A549 (cell line): ENCODE measurements around the gene GLRA3. TPM values are rescaled to one million over a fixed set of nuclear protein-coding genes. Genes with fewer than 3 reads are reported as not detected.

Experiments used
- ATAC-seq, 2 experiments: fragments of 200-7000 bp in 1 of 2; fragments of >200 bp in 1 of 2; cut with Nextera tagmentation in 1 of 2; cut with Tn5 transposase in 1 of 2; 3 replicates each; pipeline versions ENCODE4 v1.8.0 to v1.9.1; 2018 to 2020; ENCODE audit warnings: mild to moderate bottlenecking in 1 of 2, moderate library complexity in 1 of 2
- CTCF ChIA-PET: fragments of 300-600 bp; sonication (Branson Sonifier 250); formaldehyde crosslinking; extraction: SDS; loops from one replicate; lab custom pipeline; 2021; ENCODE audit warnings: antibody characterized with exemption, inconsistent platforms; lab: Yijun Ruan, JAX
- POLR2A ChIA-PET: fragments of 350-600 bp; formaldehyde crosslinking; extraction: SDS; loops from one replicate; lab custom pipeline; 2021; ENCODE audit warnings: antibody characterized with exemption, inconsistent platforms; lab: Yijun Ruan, JAX
- DNase-seq, 2 experiments: peaks; one replicate each; pipeline versions ENCODE4 v3.0.0 to v3.0.0-alpha.2; 2011 to 2016; ENCODE audit warnings: low read depth in 1 of 2, low spot score in 1 of 2
- FAIRE-seq: peaks from 2 replicates; lab custom pipeline; 2011; peaks lifted over from hg19 to GRCh38; lab: Jason Lieb, UNC
- H3K27ac ChIP-seq, 2 experiments: fragments of >200 bp; sonication (Bioruptor Twin); formaldehyde crosslinking; 3 replicates each; pipeline ENCODE4 v1.5.1; 2016 to 2017
- H3K4me1 ChIP-seq: fragments of >200 bp; sonication (Bioruptor Twin); formaldehyde crosslinking; 3 replicates; pipeline ENCODE4 v1.6.1; 2016
- H3K4me2 ChIP-seq: fragments of >200 bp; sonication (Bioruptor Twin); formaldehyde crosslinking; 3 replicates; pipeline ENCODE4 v1.6.1; 2016
- H3K4me3 ChIP-seq: fragments of >200 bp; sonication (Bioruptor Twin); formaldehyde crosslinking; 3 replicates; pipeline ENCODE4 v1.5.1; 2016
- H3K9me3 ChIP-seq: fragments of >200 bp; sonication (Bioruptor Twin); formaldehyde crosslinking; 3 replicates; pipeline ENCODE4 v1.6.1; 2016
- CEBPB ChIP-seq, 2 experiments: fragments of >200 bp in 1 of 2; sonication (Bioruptor Twin) in 1 of 2; formaldehyde crosslinking in 1 of 2; IDR thresholded peaks; 2 replicates each; pipeline ENCODE4 v1.6.1; 2012 to 2016
- CHD2 ChIP-seq: fragments of 150-350 bp; IDR thresholded peaks from 2 replicates; pipeline ENCODE4 v1.6.1; 2014; ENCODE audit warnings: low read length; ENCODE audit not compliant: partially characterized antibody
- CHD4 ChIP-seq: fragments of 200-600 bp; sonication (generic); IDR thresholded peaks from 2 replicates; pipeline ENCODE4 v1.6.1; 2016; ENCODE audit warnings: antibody characterized with exemption, mild to moderate bottlenecking, borderline replicate concordance
- CTCF ChIP-seq: fragments of >200 bp; sonication (Bioruptor Twin); formaldehyde crosslinking; IDR thresholded peaks from 3 replicates; pipeline ENCODE4 v1.5.1; 2016
- ESRRA ChIP-seq: fragments of 150-350 bp; IDR thresholded peaks from 2 replicates; pipeline ENCODE4 v1.6.1; 2014; ENCODE audit warnings: mild to moderate bottlenecking, low read length, borderline replicate concordance
- FOXS1 ChIP-seq: fragments of 250-450 bp; sonication (Bioruptor Pico); IDR thresholded peaks from 2 replicates; pipeline ENCODE4 v1.5.0; 2020; ENCODE audit warnings: mild to moderate bottlenecking, moderate library complexity
- HDAC2 ChIP-seq: fragments of 200-600 bp; sonication (generic); IDR thresholded peaks from 2 replicates; pipeline ENCODE4 v1.6.1; 2016
- HOXA7 ChIP-seq: fragments of 250-450 bp; sonication (Bioruptor Pico); IDR thresholded peaks from 2 replicates; pipeline ENCODE4 v1.5.0; 2020; ENCODE audit warnings: mild to moderate bottlenecking, moderate library complexity
- JUN ChIP-seq, 2 experiments: fragments of >200 bp; sonication (Bioruptor Twin); formaldehyde crosslinking; IDR thresholded peaks; 2 replicates in 1 of 2; 3 replicates in 1 of 2; pipeline ENCODE4 v1.6.1; 2016 to 2017
- KDM5A ChIP-seq: fragments of 200-600 bp; sonication (generic); IDR thresholded peaks from 2 replicates; pipeline ENCODE4 v1.6.1; 2016; ENCODE audit warnings: antibody characterized with exemption, mild to moderate bottlenecking
- MAZ ChIP-seq: fragments of 150-350 bp; IDR thresholded peaks from 2 replicates; pipeline ENCODE4 v1.6.1; 2014; ENCODE audit warnings: antibody characterized with exemption, low read depth, low read length, borderline replicate concordance
- NPAS2 ChIP-seq: fragments of 250-450 bp; sonication (Bioruptor Pico); IDR thresholded peaks from 2 replicates; pipeline ENCODE4 v1.8.0; 2022; ENCODE audit warnings: mild to moderate bottlenecking, moderate library complexity, borderline replicate concordance
- PBX3 ChIP-seq: IDR thresholded peaks from 2 replicates; pipeline ENCODE4 v1.6.1; 2012
- PHF8 ChIP-seq: fragments of 200-600 bp; sonication (generic); IDR thresholded peaks from 2 replicates; pipeline ENCODE4 v1.6.1; 2016; ENCODE audit warnings: low read depth, mild to moderate bottlenecking, antibody characterized with exemption, moderate library complexity, borderline replicate concordance
- RCOR1 ChIP-seq: fragments of 150-350 bp; IDR thresholded peaks from 2 replicates; pipeline ENCODE4 v1.6.1; 2014; ENCODE audit warnings: antibody characterized with exemption, low read length, low read depth
- RFX5 ChIP-seq: fragments of 450-650 bp; IDR thresholded peaks from 2 replicates; pipeline ENCODE4 v1.7.1; 2014; ENCODE audit warnings: antibody characterized with exemption, mild to moderate bottlenecking, moderate library complexity
- RNF2 ChIP-seq: fragments of 200-600 bp; sonication (generic); IDR thresholded peaks from 2 replicates; pipeline ENCODE4 v1.6.1; 2016; ENCODE audit warnings: low read depth, mild to moderate bottlenecking, antibody characterized with exemption, moderate library complexity, borderline replicate concordance
- TP53 ChIP-seq: fragments of 250-450 bp; sonication (Bioruptor Pico); IDR thresholded peaks from 2 replicates; pipeline ENCODE4 v1.5.0; 2021; ENCODE audit warnings: mild to moderate bottlenecking, moderate library complexity
- ZC3H11A ChIP-seq: fragments of 450-650 bp; IDR thresholded peaks from 2 replicates; pipeline ENCODE4 v1.6.1; 2014; ENCODE audit warnings: antibody characterized with exemption, mild to moderate bottlenecking
- ZSCAN20 ChIP-seq: fragments of 250-450 bp; sonication (Bioruptor Pico); IDR thresholded peaks from 2 replicates; pipeline ENCODE4 v1.8.0; 2022; ENCODE audit warnings: mild to moderate bottlenecking, moderate library complexity
- WGBS: methylation state at CpG from one replicate; pipeline ENCODE4 v1.1.6; 2017; ENCODE audit errors: missing lambda C conversion rate; 5-methylcytosine and 5-hydroxymethylcytosine counted together
- polyA plus RNA-seq, 4 experiments: library from polyadenylated mRNA; depleted of rRNA in 3 of 4; stranded (reverse); fragments of >200 nt; fragmentation: RNase III in 1 of 4; extraction: RNeasy Plus Mini Kit Qiagen cat#74134 plus additional on column Dnase treatment in 1 of 4; gene quantifications; 2 replicates in 3 of 4; 3 replicates in 1 of 4; pipeline ENCODE4 v1.2.3, GENCODE V29; 2011 to 2017
- TF ChIP-seq, protein P1 (sequence below): fragments of 250-450 bp; sonication (Bioruptor Pico); IDR thresholded peaks from 2 replicates; pipeline ENCODE4 v1.5.0; 2021; ENCODE audit warnings: mild to moderate bottlenecking, moderate library complexity, borderline replicate concordance
- TF ChIP-seq, protein P2 (sequence below): fragments of >200 bp; sonication (Bioruptor Twin); formaldehyde crosslinking; IDR thresholded peaks from 2 replicates; pipeline ENCODE4 v1.6.1; 2016

Gene GLRA3
- polyA plus RNA-seq, 2 of the 4 experiments (the other 2 are of a cell fraction): 0.01 to 0.04 TPM

GRCh38 chr4:174699654-174700053 lies 129.4 kb downstream of the GLRA3 start:
- ATAC-seq (no peak), DNase-seq (no peak), FAIRE-seq (no peak)
- POLR2A ChIA-PET: no interaction called here
- H3K4me2 ChIP-seq: no peak overlapping the region
- no peaks in the 10 kb centered on the region for H3K9me3 ChIP-seq
- CTCF ChIA-PET: interaction anchor here (1.2 kb wide), 1 partner anchor 14 kb away, joined by 3 read pairs; no protein-coding TSS in a partner anchor
- no peak overlapping the region for H3K4me3 ChIP-seq
- H3K27ac ChIP-seq: no peak overlapping the region
- H3K4me1 ChIP-seq: peaks cover 12% of the 10 kb centered on the region
- TF ChIP-seq HDAC2 (no peak), ZC3H11A (peak; percentile 23; the same call in 1 of the 2 replicates), CHD4 (0 out of 2 replicates have a peak, but pooled peaks have one; percentile 29)

GRCh38 chr4:174697896-174698295 lies 131.2 kb downstream of the GLRA3 start:
- TF ChIP-seq RNF2 (no peak), PBX3 (no peak), NPAS2 (CRISPR knock-in tag) (no peak), JUN (IDR thresholded peaks at IDR 0.05) (no peak), CEBPB (IDR thresholded peaks at IDR 0.05) (no peak), KDM5A (no peak), CTCF (no peak), RFX5 (no peak), PHF8 (no peak), ZSCAN20 (no peak), FOXS1 (CRISPR knock-in tag) (no peak), HOXA7 (CRISPR knock-in tag) (no peak), ESRRA (no peak), MAZ (no peak), CHD2 (no peak), RCOR1 (no peak), TP53 (CRISPR knock-in tag) (no peak)
- TF ChIP-seq, protein P1, sequence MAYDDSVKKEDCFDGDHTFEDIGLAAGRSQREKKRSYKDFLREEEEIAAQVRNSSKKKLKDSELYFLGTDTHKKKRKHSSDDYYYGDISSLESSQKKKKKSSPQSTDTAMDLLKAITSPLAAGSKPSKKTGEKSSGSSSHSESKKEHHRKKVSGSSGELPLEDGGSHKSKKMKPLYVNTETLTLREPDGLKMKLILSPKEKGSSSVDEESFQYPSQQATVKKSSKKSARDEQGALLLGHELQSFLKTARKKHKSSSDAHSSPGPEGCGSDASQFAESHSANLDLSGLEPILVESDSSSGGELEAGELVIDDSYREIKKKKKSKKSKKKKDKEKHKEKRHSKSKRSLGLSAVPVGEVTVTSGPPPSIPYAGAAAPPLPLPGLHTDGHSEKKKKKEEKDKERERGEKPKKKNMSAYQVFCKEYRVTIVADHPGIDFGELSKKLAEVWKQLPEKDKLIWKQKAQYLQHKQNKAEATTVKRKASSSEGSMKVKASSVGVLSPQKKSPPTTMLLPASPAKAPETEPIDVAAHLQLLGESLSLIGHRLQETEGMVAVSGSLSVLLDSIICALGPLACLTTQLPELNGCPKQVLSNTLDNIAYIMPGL (CRISPR knock-in tag): no peak
- TF ChIP-seq, protein P2, sequence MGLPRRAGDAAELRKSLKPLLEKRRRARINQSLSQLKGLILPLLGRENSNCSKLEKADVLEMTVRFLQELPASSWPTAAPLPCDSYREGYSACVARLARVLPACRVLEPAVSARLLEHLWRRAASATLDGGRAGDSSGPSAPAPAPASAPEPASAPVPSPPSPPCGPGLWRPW: no peak
- 66% methylated on average over 4 of the region's 4 CpGs for WGBS
- ATAC-seq (no peak), DNase-seq (no peak), FAIRE-seq (no peak)
- Histone ChIP-seq H3K27ac (no peak overlapping the region), H3K4me2 (no peak overlapping the region), H3K4me3 (no peak overlapping the region), H3K4me1 (peaks cover 5% of the 10 kb centered on the region; the same call in 2 of the 3 replicates), H3K9me3 (no peaks in the 10 kb centered on the region)
- POLR2A ChIA-PET: no interaction called here
- CTCF ChIA-PET: no interaction called here
